DOHH2 (cell line): Measurements from ENCODE around the gene FAM83C.

Source experiments
- H3F3A ChIP-seq: fragments of 200-600 bp; sonication (generic), shearing (Covaris generic); 2 replicates; pipeline ENCODE4 v1.6.0; 2016; ENCODE audit warnings: antibody characterized with exemption, mild to moderate bottlenecking; ENCODE audit not compliant: control insufficient read depth, insufficient read depth
- H3K27ac ChIP-seq: fragments of 200-600 bp; sonication (generic); 2 replicates; pipeline ENCODE4 v1.5.1; 2014; ENCODE audit warnings: low read depth, mild to moderate bottlenecking, low read length, moderate library complexity
- H3K27me3 ChIP-seq: fragments of 200-600 bp; sonication (generic); 2 replicates; pipeline ENCODE4 v1.6.1; 2014; ENCODE audit warnings: mild to moderate bottlenecking, low read length, mixed read lengths; ENCODE audit not compliant: control insufficient read depth
- H3K36me3 ChIP-seq: fragments of 200-600 bp; sonication (generic); 2 replicates; pipeline ENCODE4 v1.6.1; 2014; ENCODE audit warnings: mild to moderate bottlenecking, low read length, moderate library complexity, mixed read lengths; ENCODE audit not compliant: control insufficient read depth
- H3K4me1 ChIP-seq: fragments of 200-600 bp; sonication (generic); 2 replicates; pipeline ENCODE4 v1.6.1; 2014; ENCODE audit warnings: mild to moderate bottlenecking, low read length, mixed read lengths; ENCODE audit not compliant: control insufficient read depth
- H3K4me2 ChIP-seq: fragments of 200-600 bp; sonication (generic); 2 replicates; pipeline ENCODE4 v1.6.0; 2014; ENCODE audit warnings: mild to moderate bottlenecking, low read length, moderate library complexity
- H3K4me3 ChIP-seq: fragments of 200-600 bp; sonication (generic); 2 replicates; pipeline ENCODE4 v1.5.1; 2014; ENCODE audit warnings: mild to moderate bottlenecking, low read length, mixed read lengths
- H3K79me2 ChIP-seq: fragments of 200-600 bp; sonication (generic); 2 replicates; pipeline ENCODE4 v1.6.1; 2014; ENCODE audit warnings: mild to moderate bottlenecking, low read length, mixed read lengths; ENCODE audit not compliant: control insufficient read depth
- H3K9me2 ChIP-seq: fragments of 200-600 bp; sonication (generic); replicated peaks from 2 replicates; pipeline ENCODE4 v1.6.1; 2014; ENCODE audit warnings: mild to moderate bottlenecking, low read length, mixed read lengths; ENCODE audit not compliant: control insufficient read depth
- H3K9me3 ChIP-seq: fragments of 200-600 bp; sonication (generic); 2 replicates; pipeline ENCODE4 v1.6.1; 2014; ENCODE audit warnings: antibody characterized with exemption, low read length, mixed read lengths; ENCODE audit not compliant: control insufficient read depth, insufficient read depth
- H4K20me1 ChIP-seq: fragments of 200-600 bp; sonication (generic); 2 replicates; pipeline ENCODE4 v1.6.0; 2014; ENCODE audit warnings: low read depth, mild to moderate bottlenecking, antibody characterized with exemption, low read length, moderate library complexity; ENCODE audit not compliant: control insufficient read depth, insufficient read depth
- CTCF ChIP-seq: fragments of 200-600 bp; sonication (generic); IDR thresholded peaks from one replicate; pipeline ENCODE4 v1.5.1; 2014; ENCODE audit warnings: antibody characterized with exemption, mild to moderate bottlenecking, low read depth, low read length; ENCODE audit not compliant: poor library complexity, severe bottlenecking
- EZH2phosphoT487 ChIP-seq: fragments of 200-600 bp; sonication (generic); IDR thresholded peaks from 2 replicates; pipeline ENCODE4 v1.6.1; 2017; ENCODE audit warnings: borderline replicate concordance, mild to moderate bottlenecking, antibody characterized with exemption, low read length, moderate library complexity, mixed read lengths

The FAM83C gene

GRCh38 chr20:35252037-35252461 lies 40.2 kb downstream of the FAM83C start:
- no peaks in the 10 kb centered on the region for H3F3A ChIP-seq
- no peaks in the 10 kb centered on the region for H3K36me3 ChIP-seq
- H3K27me3 ChIP-seq = no peaks in the 10 kb centered on the region
- TF ChIP-seq CTCF (no peak), EZH2phosphoT487 (no peak)
- H3K27ac ChIP-seq = no peak overlapping the region
- H4K20me1 ChIP-seq = no peaks in the 10 kb centered on the region
- no peaks in the 10 kb centered on the region for H3K79me2 ChIP-seq
- H3K9me2 ChIP-seq = no peaks in the 10 kb centered on the region
- H3K4me3 ChIP-seq = no peak overlapping the region
- H3K4me2 ChIP-seq = no peak overlapping the region
- H3K4me1 ChIP-seq = no peaks in the 10 kb centered on the region
- H3K9me3 ChIP-seq = no peaks in the 10 kb centered on the region

GRCh38 chr20:35251613-35251940 lies 40.6 kb downstream of the FAM83C start:
- Histone ChIP-seq H3K27ac (no peak overlapping the region), H4K20me1 (no peaks in the 10 kb centered on the region), H3K4me3 (no peak overlapping the region), H3K79me2 (no peaks in the 10 kb centered on the region), H3K9me3 (no peaks in the 10 kb centered on the region), H3K9me2 (no peaks in the 10 kb centered on the region), H3K4me1 (no peaks in the 10 kb centered on the region), H3K4me2 (no peak overlapping the region), H3K36me3 (no peaks in the 10 kb centered on the region), H3F3A (no peaks in the 10 kb centered on the region), H3K27me3 (no peaks in the 10 kb centered on the region)
- no peak for TF ChIP-seq EZH2phosphoT487
- no peak for TF ChIP-seq CTCF

- Histone ChIP-seq H3K9me2 (no peaks in the 10 kb centered on the region), H3K4me1 (no peaks in the 10 kb centered on the region), H3K27me3 (no peaks in the 10 kb centered on the region), H3K9me3 (no peaks in the 10 kb centered on the region), H3K4me3 (no peak overlapping the region), H3F3A (no peaks in the 10 kb centered on the region), H3K36me3 (no peaks in the 10 kb centered on the region), H3K27ac (no peak overlapping the region), H3K79me2 (no peaks in the 10 kb centered on the region), H4K20me1 (no peaks in the 10 kb centered on the region), H3K4me2 (no peak overlapping the region)
- TF ChIP-seq CTCF (no peak), EZH2phosphoT487 (no peak)
Measured at GRCh38 chr20:35248641-35249475, 43.4 kb downstream of the FAM83C start.
